GM12801 (cell line): ENCODE data around the gene ZNF608.

ENCODE experiments used
- CTCF ChIP-seq: IDR thresholded peaks from one replicate; pipeline ENCODE4 v1.5.1; 2011; ENCODE audit warnings: control low read depth; ENCODE audit not compliant: insufficient read length; ENCODE audit errors: extremely low read depth

ZNF608 gene

GRCh38 chr5:124745928-124746915 is at the start of gene ZNF608:
Gene ZNF608 (minus strand): TSS chr5:124746639. CDS start chr5:124744989, 1,650 bp downstream.
- TF ChIP-seq CTCF = no peak

GRCh38 chr5:124795829-124796228 is 49.4 kb upstream of the ZNF608 start:
- no peak for TF ChIP-seq CTCF

GRCh38 chr5:124790895-124791732 is 44.7 kb upstream of the ZNF608 start:
- TF ChIP-seq CTCF = no peak

GRCh38 chr5:124790301-124790894 is 44.0 kb upstream of the ZNF608 start:
- no peak for TF ChIP-seq CTCF

GRCh38 chr5:124789104-124789605 is 42.7 kb upstream of the ZNF608 start:
- TF ChIP-seq CTCF = no peak

- TF ChIP-seq CTCF = no peak
Observed at GRCh38 chr5:124783794-124784193, 37.4 kb upstream of the ZNF608 start.

- TF ChIP-seq CTCF = no peak
Observed at GRCh38 chr5:124783285-124783684, 36.8 kb upstream of the ZNF608 start.
